Measurements from ENCODE around the gene ENOX1.

The ENOX1 gene

DNA sequence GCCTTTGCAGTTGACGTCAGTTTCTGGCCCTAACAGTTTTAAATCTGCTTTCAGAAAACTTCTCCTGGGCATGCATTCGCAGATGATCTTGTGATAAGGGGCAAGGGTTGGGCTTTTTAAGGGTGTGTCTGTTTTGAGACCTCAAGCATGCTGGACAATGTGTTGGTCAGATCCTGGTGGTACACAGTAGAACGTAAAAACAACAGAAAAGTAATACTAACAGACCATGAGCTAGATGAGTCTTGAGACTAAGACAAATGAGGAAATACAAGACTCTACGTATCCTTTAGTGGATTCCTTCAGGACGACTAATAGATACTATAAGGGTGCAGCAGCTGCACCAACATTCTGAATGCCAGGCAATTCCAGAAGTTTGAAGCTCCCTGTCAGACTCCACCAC, 525.8 kb downstream of the ENOX1 start:
- Histone ChIP-seq H3K9me3 (ENCODE audit: control insufficient read depth in 2 of 2, low read length in 2 of 2) (no peaks in the 10 kb centered on the region), H3K27ac (ENCODE audit: low read depth in 2 of 2, low read length in 2 of 2) (no peak overlapping the region), H3K4me1 (ENCODE audit: control insufficient read depth in 2 of 2, insufficient read depth in 2 of 2, low read length in 2 of 2) (no peaks in the 10 kb centered on the region), H3K9ac (ENCODE audit: low read depth in 1 of 2, low read length in 2 of 2) (no peak overlapping the region), H3K36me3 (ENCODE audit: control insufficient read depth in 2 of 2, insufficient read depth in 2 of 2, low read length in 2 of 2) (no peaks in the 10 kb centered on the region), H3K4me3 (ENCODE audit: low read length in 2 of 2) (no peak overlapping the region), H3K27me3 (ENCODE audit: control insufficient read depth in 2 of 2, insufficient read depth in 2 of 2, low read length in 2 of 2) (no peaks in the 10 kb centered on the region)

DNA sequence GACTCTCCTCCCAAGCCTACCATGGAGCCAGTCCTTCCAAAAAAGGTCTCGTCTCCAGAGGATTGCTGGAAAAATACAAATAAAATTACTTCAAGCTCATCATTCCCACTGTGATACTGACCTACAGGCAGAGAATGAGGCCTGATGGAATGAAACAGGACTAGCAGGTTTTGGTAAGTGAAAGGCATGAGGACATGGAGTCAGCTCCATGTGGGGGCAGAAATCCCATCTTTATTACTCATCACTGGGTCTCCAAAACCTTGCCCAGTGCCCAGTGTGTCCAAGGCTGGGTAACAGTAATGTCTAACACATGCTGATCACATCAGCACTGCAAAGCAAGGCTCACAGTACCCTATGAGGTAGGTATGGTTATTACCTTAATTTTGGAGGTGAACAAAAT, 528.0 kb downstream of the ENOX1 start:
- Histone ChIP-seq H3K9ac (ENCODE audit: low read depth in 1 of 2, low read length in 2 of 2) (no peak overlapping the region), H3K36me3 (ENCODE audit: control insufficient read depth in 2 of 2, insufficient read depth in 2 of 2, low read length in 2 of 2) (no peaks in the 10 kb centered on the region), H3K9me3 (ENCODE audit: control insufficient read depth in 2 of 2, low read length in 2 of 2) (no peaks in the 10 kb centered on the region), H3K4me1 (ENCODE audit: control insufficient read depth in 2 of 2, insufficient read depth in 2 of 2, low read length in 2 of 2) (no peaks in the 10 kb centered on the region), H3K4me3 (ENCODE audit: low read length in 2 of 2) (no peak overlapping the region), H3K27me3 (ENCODE audit: control insufficient read depth in 2 of 2, insufficient read depth in 2 of 2, low read length in 2 of 2) (no peaks in the 10 kb centered on the region), H3K27ac (ENCODE audit: low read depth in 2 of 2, low read length in 2 of 2) (no peak overlapping the region)

DNA sequence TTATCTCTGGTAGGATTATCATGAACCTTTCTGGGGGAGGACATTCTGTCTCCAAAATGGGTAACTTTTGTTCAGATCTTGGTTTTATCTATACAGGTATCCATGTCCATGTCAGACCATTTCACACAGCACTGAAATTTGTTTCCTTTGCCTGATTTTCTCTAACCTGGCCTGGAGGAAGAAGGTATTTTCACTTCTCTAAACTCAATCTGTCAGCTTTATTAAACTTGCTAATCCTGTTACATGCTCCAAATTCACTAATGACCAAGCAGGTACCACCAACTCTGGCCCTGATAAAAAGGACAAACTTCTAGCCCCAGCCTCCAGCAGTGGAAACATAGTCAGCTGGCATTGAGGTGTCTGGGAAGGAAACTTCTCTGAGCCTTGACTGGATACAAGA, 529.0 kb downstream of the ENOX1 start:
- Histone ChIP-seq H3K4me3 (ENCODE audit: low read length in 2 of 2) (no peak overlapping the region), H3K9me3 (ENCODE audit: control insufficient read depth in 2 of 2, low read length in 2 of 2) (no peaks in the 10 kb centered on the region), H3K4me1 (ENCODE audit: control insufficient read depth in 2 of 2, insufficient read depth in 2 of 2, low read length in 2 of 2) (no peaks in the 10 kb centered on the region), H3K27me3 (ENCODE audit: control insufficient read depth in 2 of 2, insufficient read depth in 2 of 2, low read length in 2 of 2) (no peaks in the 10 kb centered on the region), H3K36me3 (ENCODE audit: control insufficient read depth in 2 of 2, insufficient read depth in 2 of 2, low read length in 2 of 2) (no peaks in the 10 kb centered on the region), H3K27ac (ENCODE audit: low read depth in 2 of 2, low read length in 2 of 2) (no peak overlapping the region), H3K9ac (ENCODE audit: low read depth in 1 of 2, low read length in 2 of 2) (no peak overlapping the region)

DNA sequence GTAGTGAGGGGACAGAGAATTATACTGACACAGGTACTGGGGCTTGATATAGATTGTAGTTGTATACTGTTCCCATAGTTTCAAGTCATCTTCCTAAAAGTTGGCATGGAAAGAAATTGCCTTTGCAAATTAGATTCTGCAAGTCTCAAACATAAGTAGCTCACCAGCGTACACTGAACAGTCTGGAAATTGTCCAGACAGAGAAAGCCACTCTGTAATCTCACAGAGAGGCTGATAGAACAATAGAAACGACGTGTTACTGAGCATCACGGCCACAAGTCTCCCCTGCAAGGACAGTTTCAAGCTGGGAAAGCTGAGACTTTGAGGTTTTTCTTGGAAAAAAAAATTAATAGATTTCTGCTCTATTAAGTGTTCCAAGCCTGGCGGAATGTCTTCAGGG, 534.8 kb downstream of the ENOX1 start:
- H3K9me3 ChIP-seq (ENCODE audit: control insufficient read depth in 2 of 2, low read length in 2 of 2): no peaks in the 10 kb centered on the region
- no peaks in the 10 kb centered on the region for H3K4me1 ChIP-seq (ENCODE audit: control insufficient read depth in 2 of 2, insufficient read depth in 2 of 2, low read length in 2 of 2)
- H3K27ac ChIP-seq (ENCODE audit: low read depth in 2 of 2, low read length in 2 of 2): no peak overlapping the region
- H3K36me3 ChIP-seq (ENCODE audit: control insufficient read depth in 2 of 2, insufficient read depth in 2 of 2, low read length in 2 of 2): no peaks in the 10 kb centered on the region
- no peaks in the 10 kb centered on the region for H3K27me3 ChIP-seq (ENCODE audit: control insufficient read depth in 2 of 2, insufficient read depth in 2 of 2, low read length in 2 of 2)
- no peak overlapping the region for H3K9ac ChIP-seq (ENCODE audit: low read depth in 1 of 2, low read length in 2 of 2)
- no peak overlapping the region for H3K4me3 ChIP-seq (ENCODE audit: low read length in 2 of 2)

DNA sequence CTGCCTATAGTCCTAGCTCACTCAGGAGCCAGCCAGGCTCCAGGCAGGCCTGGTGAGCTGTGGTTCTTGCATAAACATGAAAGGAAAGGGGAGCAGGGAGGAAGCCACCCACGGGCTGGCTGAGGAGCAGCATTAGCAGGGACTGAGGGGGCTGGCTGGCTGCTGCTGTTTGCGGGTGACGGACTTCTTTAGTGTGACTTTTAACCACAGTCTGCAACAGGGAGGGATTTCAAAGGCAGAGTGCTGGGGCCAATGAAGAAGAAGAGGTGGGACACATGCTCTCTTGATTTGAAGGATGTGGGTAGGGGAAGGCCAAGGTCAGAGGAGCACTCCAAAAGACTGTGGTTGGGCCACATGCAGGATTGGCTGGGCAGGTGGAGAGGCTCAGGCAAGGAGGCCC, 540.4 kb downstream of the ENOX1 start:
- Histone ChIP-seq H3K9ac (ENCODE audit: low read depth in 1 of 2, low read length in 2 of 2) (no peak overlapping the region), H3K27me3 (ENCODE audit: control insufficient read depth in 2 of 2, insufficient read depth in 2 of 2, low read length in 2 of 2) (no peaks in the 10 kb centered on the region), H3K27ac (ENCODE audit: low read depth in 2 of 2, low read length in 2 of 2) (no peak overlapping the region), H3K4me1 (ENCODE audit: control insufficient read depth in 2 of 2, insufficient read depth in 2 of 2, low read length in 2 of 2) (no peaks in the 10 kb centered on the region), H3K4me3 (ENCODE audit: low read length in 2 of 2) (no peak overlapping the region), H3K36me3 (ENCODE audit: control insufficient read depth in 2 of 2, insufficient read depth in 2 of 2, low read length in 2 of 2) (no peaks in the 10 kb centered on the region), H3K9me3 (ENCODE audit: control insufficient read depth in 2 of 2, low read length in 2 of 2) (no peaks in the 10 kb centered on the region)

DNA sequence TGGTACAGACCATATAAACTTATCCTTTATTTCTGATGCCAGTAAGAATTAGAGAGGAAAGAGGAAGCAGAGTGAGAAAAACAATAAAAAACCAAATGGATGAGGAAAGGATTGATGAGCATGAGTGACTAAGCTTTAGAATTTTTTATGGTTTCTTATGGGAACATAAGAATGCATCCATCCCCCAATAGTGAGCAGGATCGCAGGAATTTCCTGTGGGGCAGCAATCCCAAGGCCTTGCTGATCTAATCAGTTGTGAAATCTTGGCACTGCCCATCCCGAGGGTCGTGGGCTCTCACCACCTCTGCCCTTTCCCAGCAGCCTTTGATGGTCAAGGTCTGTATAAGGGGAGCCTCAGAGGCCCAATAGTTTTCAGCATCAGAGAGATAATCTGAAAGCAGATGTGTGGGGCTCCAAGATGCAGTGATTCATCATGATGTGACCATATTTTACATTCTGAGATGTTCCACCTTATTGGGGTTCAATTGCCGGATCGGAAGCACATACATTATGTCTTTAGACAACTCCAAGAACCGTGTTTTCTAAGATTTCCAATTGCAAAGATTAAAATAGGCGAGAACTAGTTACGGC, 541.3 kb downstream of the ENOX1 start:
- Histone ChIP-seq H3K36me3 (ENCODE audit: control insufficient read depth in 2 of 2, insufficient read depth in 2 of 2, low read length in 2 of 2) (no peaks in the 10 kb centered on the region), H3K4me1 (ENCODE audit: control insufficient read depth in 2 of 2, insufficient read depth in 2 of 2, low read length in 2 of 2) (no peaks in the 10 kb centered on the region), H3K9me3 (ENCODE audit: control insufficient read depth in 2 of 2, low read length in 2 of 2) (no peaks in the 10 kb centered on the region), H3K4me3 (ENCODE audit: low read length in 2 of 2) (no peak overlapping the region), H3K9ac (ENCODE audit: low read depth in 1 of 2, low read length in 2 of 2) (no peak overlapping the region), H3K27ac (ENCODE audit: low read depth in 2 of 2, low read length in 2 of 2) (no peak overlapping the region), H3K27me3 (ENCODE audit: control insufficient read depth in 2 of 2, insufficient read depth in 2 of 2, low read length in 2 of 2) (no peaks in the 10 kb centered on the region)

DNA sequence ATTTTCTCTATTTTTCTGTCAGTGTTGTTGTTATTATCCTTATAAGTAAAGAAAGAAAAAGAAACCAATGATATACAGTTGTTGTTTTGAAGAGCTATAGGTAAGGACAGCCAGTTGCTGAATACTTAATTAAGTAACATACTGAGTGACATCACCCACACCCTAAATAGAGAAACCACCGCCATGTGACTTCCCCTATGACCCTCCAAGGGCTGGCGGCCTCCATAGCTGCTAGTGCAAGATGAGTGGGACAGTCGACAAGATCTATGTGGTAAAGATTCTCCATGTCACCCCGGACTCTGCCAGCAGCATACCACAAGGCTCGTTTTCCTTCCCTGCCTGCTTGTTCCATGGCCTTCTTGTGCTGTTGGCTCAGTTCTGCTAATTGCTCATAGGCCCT, 542.3 kb downstream of the ENOX1 start:
- Histone ChIP-seq H3K27ac (ENCODE audit: low read depth in 2 of 2, low read length in 2 of 2) (no peak overlapping the region), H3K4me1 (ENCODE audit: control insufficient read depth in 2 of 2, insufficient read depth in 2 of 2, low read length in 2 of 2) (no peaks in the 10 kb centered on the region), H3K4me3 (ENCODE audit: low read length in 2 of 2) (no peak overlapping the region), H3K36me3 (ENCODE audit: control insufficient read depth in 2 of 2, insufficient read depth in 2 of 2, low read length in 2 of 2) (no peaks in the 10 kb centered on the region), H3K27me3 (ENCODE audit: control insufficient read depth in 2 of 2, insufficient read depth in 2 of 2, low read length in 2 of 2) (no peaks in the 10 kb centered on the region), H3K9me3 (ENCODE audit: control insufficient read depth in 2 of 2, low read length in 2 of 2) (no peaks in the 10 kb centered on the region), H3K9ac (ENCODE audit: low read depth in 1 of 2, low read length in 2 of 2) (no peak overlapping the region)

DNA sequence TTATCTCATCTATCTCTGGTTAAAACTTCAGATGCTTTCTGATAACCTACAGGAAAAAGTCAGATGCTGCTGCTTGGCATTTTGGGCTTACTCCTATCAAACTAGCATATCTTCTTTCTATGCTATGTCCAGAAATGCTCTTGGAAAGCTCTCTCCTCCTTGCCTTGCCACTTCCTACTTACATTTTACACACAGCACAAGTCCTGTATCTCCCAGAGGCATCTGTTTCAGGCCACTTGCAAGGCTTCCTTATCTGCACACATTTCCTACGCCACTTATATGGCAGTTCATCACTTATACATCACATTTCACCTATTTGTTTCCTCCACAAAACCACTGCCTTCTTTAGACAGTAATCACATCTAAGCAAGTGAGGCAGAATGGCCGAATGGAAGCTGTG, 543.1 kb downstream of the ENOX1 start:
- Histone ChIP-seq H3K4me1 (ENCODE audit: control insufficient read depth in 2 of 2, insufficient read depth in 2 of 2, low read length in 2 of 2) (no peaks in the 10 kb centered on the region), H3K9me3 (ENCODE audit: control insufficient read depth in 2 of 2, low read length in 2 of 2) (no peaks in the 10 kb centered on the region), H3K27me3 (ENCODE audit: control insufficient read depth in 2 of 2, insufficient read depth in 2 of 2, low read length in 2 of 2) (no peaks in the 10 kb centered on the region), H3K36me3 (ENCODE audit: control insufficient read depth in 2 of 2, insufficient read depth in 2 of 2, low read length in 2 of 2) (no peaks in the 10 kb centered on the region), H3K9ac (ENCODE audit: low read depth in 1 of 2, low read length in 2 of 2) (no peak overlapping the region), H3K27ac (ENCODE audit: low read depth in 2 of 2, low read length in 2 of 2) (no peak overlapping the region), H3K4me3 (ENCODE audit: low read length in 2 of 2) (no peak overlapping the region)

DNA sequence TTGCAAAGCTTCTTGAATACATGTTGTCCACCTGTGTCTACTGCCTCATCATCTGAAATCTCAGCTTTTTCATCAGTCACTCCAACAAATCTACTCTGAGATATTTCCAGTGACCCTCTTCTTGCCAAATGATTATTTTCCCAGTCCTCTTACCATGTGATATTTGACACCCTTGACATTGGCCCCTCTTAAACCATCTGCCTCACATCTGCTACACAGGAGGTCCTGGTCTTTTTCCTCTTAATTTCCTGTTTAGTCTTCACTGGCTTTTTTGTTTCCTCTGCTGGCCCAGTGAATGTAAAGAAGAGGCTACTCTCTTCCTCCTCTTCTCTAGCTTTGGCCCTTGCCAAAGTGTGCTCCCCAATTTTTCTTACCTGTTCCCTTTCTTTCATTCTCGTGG, 544.7 kb downstream of the ENOX1 start:
- Histone ChIP-seq H3K27ac (ENCODE audit: low read depth in 2 of 2, low read length in 2 of 2) (no peak overlapping the region), H3K27me3 (ENCODE audit: control insufficient read depth in 2 of 2, insufficient read depth in 2 of 2, low read length in 2 of 2) (no peaks in the 10 kb centered on the region), H3K4me1 (ENCODE audit: control insufficient read depth in 2 of 2, insufficient read depth in 2 of 2, low read length in 2 of 2) (no peaks in the 10 kb centered on the region), H3K9me3 (ENCODE audit: control insufficient read depth in 2 of 2, low read length in 2 of 2) (no peaks in the 10 kb centered on the region), H3K4me3 (ENCODE audit: low read length in 2 of 2) (no peak overlapping the region), H3K9ac (ENCODE audit: low read depth in 1 of 2, low read length in 2 of 2) (no peak overlapping the region), H3K36me3 (ENCODE audit: control insufficient read depth in 2 of 2, insufficient read depth in 2 of 2, low read length in 2 of 2) (no peaks in the 10 kb centered on the region)

DNA sequence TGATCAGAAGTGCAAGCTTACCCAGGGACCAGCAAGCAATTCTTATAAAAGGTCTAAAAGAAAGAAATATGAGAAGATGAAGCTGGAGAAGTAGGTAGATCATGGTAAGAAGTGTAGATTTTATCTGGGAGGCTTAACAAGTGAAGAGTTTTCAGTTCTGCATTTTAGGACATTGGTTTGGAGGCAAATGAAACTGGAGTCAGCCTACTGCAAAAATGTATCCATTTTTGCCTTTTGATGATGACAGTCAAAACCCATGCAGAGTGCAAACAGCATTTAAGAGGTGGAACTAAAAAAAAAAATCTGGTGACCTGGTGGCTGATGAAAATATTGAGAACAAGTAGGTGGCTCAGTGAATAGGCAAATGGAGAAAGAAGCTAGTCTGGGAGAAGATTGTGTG, 546.5 kb downstream of the ENOX1 start:
- no peak overlapping the region for H3K9ac ChIP-seq (ENCODE audit: low read depth in 1 of 2, low read length in 2 of 2)
- H3K36me3 ChIP-seq (ENCODE audit: control insufficient read depth in 2 of 2, insufficient read depth in 2 of 2, low read length in 2 of 2): no peaks in the 10 kb centered on the region
- no peaks in the 10 kb centered on the region for H3K27me3 ChIP-seq (ENCODE audit: control insufficient read depth in 2 of 2, insufficient read depth in 2 of 2, low read length in 2 of 2)
- H3K4me1 ChIP-seq (ENCODE audit: control insufficient read depth in 2 of 2, insufficient read depth in 2 of 2, low read length in 2 of 2): no peaks in the 10 kb centered on the region
- no peak overlapping the region for H3K27ac ChIP-seq (ENCODE audit: low read depth in 2 of 2, low read length in 2 of 2)
- no peaks in the 10 kb centered on the region for H3K9me3 ChIP-seq (ENCODE audit: control insufficient read depth in 2 of 2, low read length in 2 of 2)
- no peak overlapping the region for H3K4me3 ChIP-seq (ENCODE audit: low read length in 2 of 2)

DNA sequence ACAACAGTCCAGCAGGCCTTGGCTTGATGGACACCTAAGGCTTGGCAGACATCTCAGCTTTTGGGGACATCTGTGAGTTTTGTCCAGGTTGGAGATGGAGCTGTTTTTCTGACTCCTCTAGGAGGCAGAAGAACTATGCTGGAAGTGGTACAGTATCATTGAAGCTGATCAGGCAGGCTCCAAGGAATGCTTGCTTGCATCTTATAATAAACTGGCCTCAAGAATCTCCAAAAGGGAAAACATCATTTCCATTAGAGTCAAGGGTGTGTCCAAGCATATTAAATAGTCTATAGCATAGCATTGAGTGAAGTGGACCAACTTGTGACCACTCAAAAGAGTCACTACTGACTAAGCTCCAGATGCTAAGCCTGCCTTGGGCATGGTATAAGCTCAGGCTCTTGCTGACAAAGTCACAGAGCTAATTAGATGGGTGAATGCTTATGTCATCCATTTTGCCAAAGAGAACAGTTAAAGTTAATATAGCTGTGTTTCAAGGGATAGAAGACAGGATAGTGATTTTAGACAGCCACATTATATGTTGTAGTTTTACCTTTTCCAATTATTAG, 547.4 kb downstream of the ENOX1 start:
- H3K4me1 ChIP-seq (ENCODE audit: control insufficient read depth in 2 of 2, insufficient read depth in 2 of 2, low read length in 2 of 2): no peaks in the 10 kb centered on the region
- no peaks in the 10 kb centered on the region for H3K9me3 ChIP-seq (ENCODE audit: control insufficient read depth in 2 of 2, low read length in 2 of 2)
- no peak overlapping the region for H3K9ac ChIP-seq (ENCODE audit: low read depth in 1 of 2, low read length in 2 of 2)
- H3K4me3 ChIP-seq (ENCODE audit: low read length in 2 of 2): no peak overlapping the region
- no peaks in the 10 kb centered on the region for H3K36me3 ChIP-seq (ENCODE audit: control insufficient read depth in 2 of 2, insufficient read depth in 2 of 2, low read length in 2 of 2)
- no peak overlapping the region for H3K27ac ChIP-seq (ENCODE audit: low read depth in 2 of 2, low read length in 2 of 2)
- H3K27me3 ChIP-seq (ENCODE audit: control insufficient read depth in 2 of 2, insufficient read depth in 2 of 2, low read length in 2 of 2): no peaks in the 10 kb centered on the region

All from mucosa of rectum (tissue), 2 donors.